Prostate gland (tissue), 2 donors: Measurements from ENCODE around the gene DIAPH2. TPM values are rescaled to one million over a fixed set of nuclear protein-coding genes. Genes with fewer than 3 reads are reported as not detected.
"Not testable (repeated sequence)": the region's sequence is repeated elsewhere in the genome, so short reads cannot be mapped to it uniquely, and the experiment has no call there.

Experiments used
- DNase-seq: peaks from one replicate; pipeline ENCODE4 v3.0.0-alpha.2; 2019; ENCODE audit warnings: low spot score
- H3K27ac ChIP-seq, 2 donors: fragments of 200-600 bp; sonication (generic); 2 replicates each; pipeline ENCODE4 v1.5.1; 2017 to 2019
- H3K27me3 ChIP-seq: fragments of 200-600 bp; sonication (generic); replicated peaks from 2 replicates; pipeline ENCODE4 v1.5.1; 2019; ENCODE audit not compliant: insufficient read depth
- H3K36me3 ChIP-seq, 2 donors: fragments of 200-600 bp; sonication (generic); 1 replicate in 1 of 2; 2 replicates in 1 of 2; pipeline versions ENCODE4 v1.5.1 to v1.8.1; 2017 to 2019
- H3K4me1 ChIP-seq: fragments of 200-600 bp; sonication (generic); replicated peaks from 2 replicates; pipeline ENCODE4 v1.5.1; 2019
- H3K4me3 ChIP-seq, 2 donors: fragments of 200-600 bp; sonication (generic); 2 replicates each; pipeline ENCODE4 v1.5.1; 2017 to 2019
- H3K9me3 ChIP-seq: fragments of 200-600 bp; sonication (generic); 2 replicates; pipeline ENCODE4 v1.5.1; 2017
- POLR2A ChIP-seq: fragments of 450-650 bp; IDR thresholded peaks from one replicate; pipeline ENCODE4 v1.6.1; 2016; ENCODE audit warnings: antibody characterized with exemption, mild to moderate bottlenecking
- POLR2AphosphoS5 ChIP-seq: sonication (generic); formaldehyde crosslinking; IDR thresholded peaks from one replicate; pipeline ENCODE4 v1.6.1; 2017; ENCODE audit warnings: antibody characterized with exemption
- WGBS: methylation state at CpG from one replicate; pipeline ENCODE4 v1.1.5; 2018; 5-methylcytosine and 5-hydroxymethylcytosine counted together
- intact Hi-C: fragments of 100-400 bp; cut with DNase I; formaldehyde crosslinking; loops from one replicate; pipeline ENCODE4 v1.14.2; 2022
- total RNA-seq, 2 donors: library from RNA; depleted of rRNA; stranded (reverse); fragments of >200 nt; gene quantifications; one replicate each; pipeline ENCODE4 v1.1.0, GENCODE V29; 2016
- TF ChIP-seq, protein P1 (sequence below), 4 experiments: fragments of 200-600 bp in 2 of 4; fragments of 450-650 bp in 2 of 4; sonication (generic) in 2 of 4; IDR thresholded peaks; 1 replicate in 3 of 4; 2 replicates in 1 of 4; pipeline ENCODE4 v1.5.1; 2016 to 2019; ENCODE audit warnings: antibody characterized with exemption in 4 of 4, mild to moderate bottlenecking in 2 of 4, moderate library complexity in 2 of 4

The DIAPH2 gene
- total RNA-seq, 2 donors from 2014 or later = 8.1 to 44.8 TPM

DNA sequence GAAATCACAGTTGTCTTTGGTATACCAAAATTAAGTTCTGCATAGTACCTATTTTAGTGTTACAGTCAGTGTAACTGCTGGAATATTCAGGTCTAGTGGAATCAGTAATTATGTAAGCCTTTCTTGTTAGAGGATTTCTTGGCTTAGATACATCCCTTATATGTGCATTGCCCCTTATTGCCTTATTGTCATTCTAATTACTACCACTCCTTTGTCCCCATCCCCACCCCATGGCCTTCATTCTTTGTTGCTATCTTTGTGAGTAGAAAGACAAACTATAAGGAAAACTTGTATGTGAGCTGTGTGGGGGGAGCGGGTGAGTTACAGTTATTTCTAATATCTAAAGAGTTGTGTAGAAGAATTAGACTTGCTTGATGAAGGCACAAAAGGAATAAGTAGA lies 162.2 kb downstream of the DIAPH2 start:
- Histone ChIP-seq H3K27ac (no peak overlapping the region), H3K9me3 (no peaks in the 10 kb centered on the region), H3K4me1 (no peaks in the 10 kb centered on the region), H3K27me3 (no peaks in the 10 kb centered on the region), H3K36me3 (no peaks in the 10 kb centered on the region), H3K4me3 (no peak overlapping the region)
- TF ChIP-seq POLR2A (no peak), POLR2AphosphoS5 (no peak)
- TF ChIP-seq, protein P1, sequence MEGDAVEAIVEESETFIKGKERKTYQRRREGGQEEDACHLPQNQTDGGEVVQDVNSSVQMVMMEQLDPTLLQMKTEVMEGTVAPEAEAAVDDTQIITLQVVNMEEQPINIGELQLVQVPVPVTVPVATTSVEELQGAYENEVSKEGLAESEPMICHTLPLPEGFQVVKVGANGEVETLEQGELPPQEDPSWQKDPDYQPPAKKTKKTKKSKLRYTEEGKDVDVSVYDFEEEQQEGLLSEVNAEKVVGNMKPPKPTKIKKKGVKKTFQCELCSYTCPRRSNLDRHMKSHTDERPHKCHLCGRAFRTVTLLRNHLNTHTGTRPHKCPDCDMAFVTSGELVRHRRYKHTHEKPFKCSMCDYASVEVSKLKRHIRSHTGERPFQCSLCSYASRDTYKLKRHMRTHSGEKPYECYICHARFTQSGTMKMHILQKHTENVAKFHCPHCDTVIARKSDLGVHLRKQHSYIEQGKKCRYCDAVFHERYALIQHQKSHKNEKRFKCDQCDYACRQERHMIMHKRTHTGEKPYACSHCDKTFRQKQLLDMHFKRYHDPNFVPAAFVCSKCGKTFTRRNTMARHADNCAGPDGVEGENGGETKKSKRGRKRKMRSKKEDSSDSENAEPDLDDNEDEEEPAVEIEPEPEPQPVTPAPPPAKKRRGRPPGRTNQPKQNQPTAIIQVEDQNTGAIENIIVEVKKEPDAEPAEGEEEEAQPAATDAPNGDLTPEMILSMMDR (IDR thresholded peaks at IDR 0.05) = no peak
- intact Hi-C loops = no loop called here
- DNase-seq = no peak
- WGBS = 96% methylated on average over 1 of the region's 1 CpG

DNA sequence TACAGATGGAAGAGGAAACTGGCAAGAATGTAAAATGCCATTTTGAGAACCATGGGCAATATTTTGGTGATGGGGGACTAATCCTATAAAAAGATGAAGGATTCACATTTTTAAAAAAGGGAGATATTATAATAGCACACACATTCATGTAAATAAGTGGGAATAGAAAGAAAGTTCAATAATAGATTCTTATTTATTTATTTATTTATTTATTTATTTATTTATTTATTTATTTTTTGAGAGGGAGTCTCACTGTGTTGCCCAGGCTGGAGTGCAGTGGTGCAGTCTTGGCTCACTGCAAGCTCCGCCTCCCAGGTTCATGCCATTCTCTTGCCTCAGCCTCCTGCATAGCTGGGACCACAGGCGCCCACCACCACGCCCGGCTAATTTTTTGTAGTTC lies 174.8 kb downstream of the DIAPH2 start:
- H3K4me3 ChIP-seq, intact Hi-C loops, DNase-seq, H3K9me3 ChIP-seq, H3K27me3 ChIP-seq, H3K36me3 ChIP-seq, H3K27ac ChIP-seq, H3K4me1 ChIP-seq: not testable (repeated sequence)
- WGBS = 87% methylated on average over 3 of the region's 4 CpGs

DNA sequence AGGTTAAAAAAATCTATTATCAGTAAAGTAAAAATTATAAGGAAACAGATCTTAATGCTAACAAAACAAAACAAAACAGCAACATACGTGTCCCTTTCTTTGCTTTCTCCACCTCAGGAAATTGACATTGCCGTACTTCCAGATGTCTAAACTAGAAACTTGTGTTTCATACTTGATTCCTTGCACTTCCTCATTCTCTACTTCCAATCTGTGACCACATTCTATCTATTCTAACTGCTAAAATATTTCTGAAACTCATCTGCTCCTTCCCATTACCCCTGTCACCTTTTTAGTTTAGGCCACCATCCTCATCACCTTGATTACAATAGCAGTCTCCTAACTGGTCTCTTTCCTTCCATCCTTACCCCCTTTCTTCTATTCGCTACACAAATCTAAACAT lies 176.6 kb downstream of the DIAPH2 start:
- no peak for DNase-seq
- Histone ChIP-seq H3K27me3 (no peaks in the 10 kb centered on the region), H3K4me1 (no peaks in the 10 kb centered on the region), H3K4me3 (no peak overlapping the region), H3K9me3 (no peaks in the 10 kb centered on the region), H3K36me3 (no peaks in the 10 kb centered on the region), H3K27ac (no peak overlapping the region)
- 83% methylated on average over 3 of the region's 3 CpGs for WGBS
- intact Hi-C loops = no loop called here
- TF ChIP-seq POLR2AphosphoS5 (no peak), POLR2A (no peak)
- TF ChIP-seq, protein P1 (IDR thresholded peaks at IDR 0.05) = no peak

DNA sequence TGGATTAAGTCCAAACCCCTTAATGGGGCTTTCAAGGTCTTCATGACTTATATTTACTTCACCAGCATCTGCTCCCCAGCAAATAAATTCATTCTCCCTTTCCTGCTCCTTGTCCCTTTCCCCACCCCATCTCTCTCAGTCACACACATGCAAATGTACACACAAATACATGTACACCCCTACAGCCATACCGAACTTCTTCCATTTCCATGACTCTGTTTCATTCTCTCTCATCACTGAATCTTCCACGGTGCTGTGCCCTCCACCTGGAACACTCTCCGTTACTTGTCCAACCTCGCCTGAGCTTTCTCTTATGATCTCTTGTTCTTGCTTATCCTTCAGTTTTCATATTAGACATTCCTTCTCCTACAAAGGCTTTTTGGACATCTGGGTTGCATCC lies 177.0 kb downstream of the DIAPH2 start:
- TF ChIP-seq POLR2AphosphoS5 (no peak), POLR2A (no peak)
- TF ChIP-seq, protein P1 (IDR thresholded peaks at IDR 0.05) = no peak
- no peaks in the 10 kb centered on the region for H3K4me1 ChIP-seq
- no peaks in the 10 kb centered on the region for H3K27me3 ChIP-seq
- H3K4me3 ChIP-seq = no peak overlapping the region
- no peaks in the 10 kb centered on the region for H3K36me3 ChIP-seq
- DNase-seq = no peak
- H3K9me3 ChIP-seq = no peaks in the 10 kb centered on the region
- intact Hi-C loops = no loop called here
- no peak overlapping the region for H3K27ac ChIP-seq
- WGBS = 100% methylated on average over 4 of the region's 4 CpGs

DNA sequence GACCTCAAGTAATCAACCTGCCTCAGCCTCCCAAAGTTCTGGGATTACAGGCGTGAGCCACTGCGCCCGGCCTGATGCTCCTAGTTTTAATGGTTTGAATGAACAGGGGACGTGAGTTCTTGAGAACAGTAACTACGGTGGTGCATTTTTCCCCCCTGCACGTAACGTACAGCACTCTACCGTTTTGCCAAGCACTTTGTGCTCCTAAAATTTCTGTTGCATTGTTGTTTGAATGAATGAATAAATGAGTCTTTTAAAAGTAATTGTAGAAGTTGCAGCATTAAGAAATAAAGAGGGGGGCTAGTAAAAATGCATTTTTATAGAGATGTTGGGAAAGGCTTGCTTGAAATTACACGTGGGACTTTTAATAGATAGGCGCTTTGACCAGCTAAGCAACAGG lies 199.0 kb downstream of the DIAPH2 start, which contains the start of gene RPA4:
TSS of gene RPA4 (plus strand) at position 301 of the 400 bp plus-strand sequence. CDS start 403 bp downstream, outside the sequence.
- no peak for DNase-seq
- H3K27ac ChIP-seq = no peak within 1 kb of the TSS

More for the DNA sequence above, 199.0 kb downstream of the DIAPH2 start, which contains the start of gene RPA4:
- no peaks in the 10 kb centered on the region for H3K4me1 ChIP-seq
- H3K27me3 ChIP-seq = no peaks in the 10 kb centered on the region
- H3K9me3 ChIP-seq = no peaks in the 10 kb centered on the region
- H3K36me3 ChIP-seq = no peaks in the 10 kb centered on the region
- TF ChIP-seq, protein P1 (IDR thresholded peaks at IDR 0.05) = no peak
- no peak for TF ChIP-seq POLR2AphosphoS5
- no peak for TF ChIP-seq POLR2A
- intact Hi-C loops = no loop called here
- no peak within 1 kb of the TSS for H3K4me3 ChIP-seq
- 92% methylated on average over 10 of the region's 10 CpGs for WGBS
